ENCODE results near the gene UNC13B.

UNC13B gene

GRCh38 chr9:35280399-35280798 lies 118.6 kb downstream of the UNC13B start:
- peak; percentile 12 for DNase-seq

- no peak for DNase-seq
Observed at GRCh38 chr9:35285731-35286130, 123.9 kb downstream of the UNC13B start.

- no peak for DNase-seq
Observed at GRCh38 chr9:35286381-35286780, 124.6 kb downstream of the UNC13B start.

- no peak for DNase-seq
Observed at GRCh38 chr9:35287987-35288632, 126.3 kb downstream of the UNC13B start.

DNA sequence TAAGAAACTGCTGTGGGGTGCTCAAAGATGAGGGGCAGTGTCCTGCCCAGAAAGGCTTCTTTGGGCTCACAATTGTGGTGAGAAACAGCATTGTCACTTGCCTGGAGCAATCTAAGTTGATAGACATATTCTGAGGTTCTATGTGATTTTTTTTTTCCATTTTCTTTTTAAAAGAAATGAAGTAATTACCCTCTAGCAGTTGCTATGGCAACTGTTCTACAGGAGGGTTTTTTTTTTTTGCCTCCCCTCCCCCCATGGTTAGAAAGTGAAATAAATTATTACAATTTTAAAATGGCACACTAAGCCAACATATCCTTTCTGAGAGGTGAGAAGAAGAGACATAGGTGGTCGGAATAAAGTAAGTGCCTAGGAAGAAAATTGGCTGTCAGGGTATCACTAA lies 127.0 kb downstream of the UNC13B start:
- DNase-seq, result no peak

GRCh38 chr9:35293376-35293964 lies 131.7 kb downstream of the UNC13B start:
- no peak for DNase-seq

GRCh38 chr9:35294066-35294465 lies 132.3 kb downstream of the UNC13B start:
- DNase-seq, result no peak

DNA sequence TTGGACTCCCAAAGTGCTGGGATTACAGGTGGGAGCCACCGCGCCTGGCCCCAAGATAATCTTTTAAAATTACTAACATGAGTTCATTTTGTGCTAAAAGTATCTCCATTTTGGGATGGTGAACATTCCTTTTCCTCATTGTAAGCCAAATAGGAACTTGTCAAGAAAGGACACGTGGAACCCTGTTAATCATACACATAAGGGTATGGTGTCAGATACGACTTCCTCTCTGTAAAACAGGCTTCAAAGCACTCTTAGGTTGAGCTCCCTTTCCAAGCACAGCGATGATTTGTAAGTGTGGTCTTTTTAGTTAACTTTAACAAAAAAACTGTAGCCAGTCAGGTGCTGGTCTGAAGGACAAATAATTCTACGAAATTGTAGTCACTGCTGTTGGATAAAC lies 132.7 kb downstream of the UNC13B start:
- DNase-seq, result no peak

GRCh38 chr9:35295369-35296036 lies 133.7 kb downstream of the UNC13B start:
- DNase-seq, result no peak

DNA sequence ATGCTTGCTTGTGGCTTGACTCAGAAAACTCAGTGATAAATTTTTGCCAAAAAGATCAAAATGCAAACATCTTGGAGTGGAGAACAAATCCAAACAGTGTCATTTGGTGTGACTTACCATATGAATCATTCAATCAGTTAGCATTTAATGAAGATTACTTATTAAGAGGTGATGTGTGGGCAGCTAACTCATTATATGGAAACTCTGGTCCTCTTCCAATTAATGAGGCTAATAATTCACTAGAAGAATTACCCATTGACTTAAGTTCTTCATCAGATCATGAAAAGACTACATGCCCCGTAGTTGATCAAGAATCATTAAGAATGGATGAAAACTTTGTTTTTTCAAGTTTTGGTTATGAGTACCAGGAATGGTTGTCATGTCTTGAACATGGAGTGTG lies 141.8 kb downstream of the UNC13B start:
- no peak for DNase-seq

- DNase-seq, result no peak
Observed at GRCh38 chr9:35306283-35306682, 144.5 kb downstream of the UNC13B start.

DNA sequence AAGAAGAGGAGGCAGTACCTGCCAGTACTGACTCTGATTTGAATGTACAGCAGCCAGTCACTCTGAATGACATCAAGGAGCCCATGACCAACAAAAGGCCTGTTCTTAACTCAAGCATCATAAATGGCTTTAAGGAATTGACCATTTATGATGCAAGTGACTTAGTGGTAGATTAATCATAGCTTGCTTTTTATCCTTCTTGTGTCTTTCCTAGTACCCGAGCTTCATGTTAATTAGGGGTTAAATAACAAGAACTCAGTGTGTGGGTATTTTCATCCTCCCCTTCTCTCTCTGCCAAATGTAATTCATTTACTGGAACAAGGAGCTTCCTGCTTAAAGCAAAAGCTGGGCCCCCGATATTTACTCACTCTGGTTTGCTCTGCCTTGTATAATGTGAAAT lies 146.5 kb downstream of the UNC13B start:
- no peak for DNase-seq

DNA sequence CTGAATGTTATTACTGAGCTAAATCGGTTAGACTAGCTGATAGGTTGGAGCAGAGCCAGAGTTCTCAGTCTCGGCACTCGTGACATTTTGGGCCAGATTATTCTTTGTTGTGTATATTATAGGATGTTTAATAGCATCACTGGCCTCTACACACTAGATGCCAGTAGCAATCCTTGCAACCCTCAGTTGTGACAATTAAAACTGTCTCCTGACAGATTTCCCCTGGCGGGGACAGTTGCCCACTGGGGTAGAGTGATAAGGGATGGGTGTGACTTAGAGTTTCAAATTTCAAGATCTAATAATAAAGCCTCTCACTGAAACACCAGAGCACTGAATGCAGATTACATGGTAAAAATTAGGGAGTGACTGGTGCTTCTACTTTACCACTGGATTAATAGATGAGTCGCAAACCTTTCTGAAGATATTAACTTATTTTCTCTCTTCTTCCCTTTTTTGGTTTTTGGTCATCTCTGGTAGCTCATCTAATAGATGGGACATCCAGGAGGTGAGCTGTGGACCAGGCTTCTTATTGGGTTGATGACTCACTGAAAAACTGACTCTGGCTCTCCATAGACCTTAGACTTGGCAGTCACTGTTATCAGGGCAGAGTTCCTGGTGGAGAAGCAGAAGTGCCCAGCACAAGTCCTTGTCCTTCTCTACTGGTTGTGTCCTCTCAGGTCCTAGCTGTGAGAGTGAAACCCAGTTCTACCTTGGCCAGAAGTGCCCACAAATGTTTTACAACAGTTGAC lies 150.3 kb downstream of the UNC13B start:
- DNase-seq, result no peak

GRCh38 chr9:35313460-35313859 lies 151.7 kb downstream of the UNC13B start:
- DNase-seq, result no peak

GRCh38 chr9:35313916-35314315 lies 152.1 kb downstream of the UNC13B start:
- no peak for DNase-seq

GRCh38 chr9:35318741-35319140 lies 156.9 kb downstream of the UNC13B start:
- DNase-seq, result no peak

DNA sequence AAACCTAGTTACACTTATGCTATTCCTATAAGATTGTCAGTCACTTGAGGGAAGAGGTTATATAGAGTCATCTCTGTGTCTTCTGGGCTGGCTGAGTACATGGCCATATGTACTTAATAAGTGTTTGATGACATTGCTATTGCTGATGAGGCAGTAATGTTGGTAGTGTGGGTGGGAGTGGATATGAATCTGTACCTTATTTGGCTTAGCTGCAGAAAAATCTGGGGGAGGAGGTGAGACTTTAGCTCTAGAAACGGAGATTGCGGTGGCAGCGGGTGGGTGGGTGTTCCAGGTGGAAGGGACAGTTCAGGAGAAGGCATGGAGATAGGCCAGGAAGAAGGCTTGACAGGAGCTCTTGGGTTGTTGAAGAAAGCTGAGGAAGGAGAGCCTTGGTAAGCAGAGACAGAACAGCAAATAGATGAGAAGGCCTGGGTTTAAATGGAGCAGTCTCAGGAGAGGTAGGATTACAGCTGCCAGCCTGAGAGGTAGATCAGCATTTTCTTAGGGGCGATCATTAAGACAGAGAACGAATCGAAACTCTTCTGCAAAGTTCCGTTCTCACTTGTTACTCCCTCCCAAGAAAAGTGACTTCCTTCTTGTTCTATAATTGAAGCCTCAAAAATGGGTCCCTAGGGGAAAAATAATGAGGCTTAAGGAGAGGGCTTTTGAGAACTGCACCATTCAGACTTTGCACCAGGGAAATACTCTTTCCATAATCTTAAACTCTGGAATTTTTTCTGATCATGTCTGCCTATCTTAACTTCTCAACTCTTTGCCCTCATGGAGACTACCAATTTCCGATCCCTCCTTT lies 160.5 kb downstream of the UNC13B start:
- no peak for DNase-seq

GRCh38 chr9:35324966-35325365 lies 163.2 kb downstream of the UNC13B start:
- no peak for DNase-seq

- no peak for DNase-seq
Observed at GRCh38 chr9:35333551-35333950, 171.7 kb downstream of the UNC13B start.

- DNase-seq, result no peak
Observed at GRCh38 chr9:35335164-35335563, 173.4 kb downstream of the UNC13B start.

DNA sequence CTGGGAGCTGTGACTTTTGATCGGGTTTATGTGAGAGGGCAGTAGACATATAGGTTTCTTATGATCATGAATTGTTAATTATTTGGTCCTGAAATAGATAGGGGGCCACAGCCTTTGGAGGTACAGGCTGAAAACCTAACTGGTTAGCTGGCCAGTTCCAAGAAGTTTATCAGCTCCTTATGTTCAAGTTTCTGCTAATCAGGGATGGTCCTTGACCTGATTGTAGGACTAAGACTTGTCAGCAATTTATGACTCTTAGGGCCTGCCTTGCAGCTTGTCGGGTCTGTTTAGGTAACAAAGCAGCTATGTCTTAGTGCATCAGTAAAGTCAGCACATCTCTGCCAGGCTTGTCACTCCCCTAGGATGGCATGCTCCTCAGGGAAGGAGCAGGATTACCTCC lies 176.3 kb downstream of the UNC13B start:
- no peak for DNase-seq

DNA sequence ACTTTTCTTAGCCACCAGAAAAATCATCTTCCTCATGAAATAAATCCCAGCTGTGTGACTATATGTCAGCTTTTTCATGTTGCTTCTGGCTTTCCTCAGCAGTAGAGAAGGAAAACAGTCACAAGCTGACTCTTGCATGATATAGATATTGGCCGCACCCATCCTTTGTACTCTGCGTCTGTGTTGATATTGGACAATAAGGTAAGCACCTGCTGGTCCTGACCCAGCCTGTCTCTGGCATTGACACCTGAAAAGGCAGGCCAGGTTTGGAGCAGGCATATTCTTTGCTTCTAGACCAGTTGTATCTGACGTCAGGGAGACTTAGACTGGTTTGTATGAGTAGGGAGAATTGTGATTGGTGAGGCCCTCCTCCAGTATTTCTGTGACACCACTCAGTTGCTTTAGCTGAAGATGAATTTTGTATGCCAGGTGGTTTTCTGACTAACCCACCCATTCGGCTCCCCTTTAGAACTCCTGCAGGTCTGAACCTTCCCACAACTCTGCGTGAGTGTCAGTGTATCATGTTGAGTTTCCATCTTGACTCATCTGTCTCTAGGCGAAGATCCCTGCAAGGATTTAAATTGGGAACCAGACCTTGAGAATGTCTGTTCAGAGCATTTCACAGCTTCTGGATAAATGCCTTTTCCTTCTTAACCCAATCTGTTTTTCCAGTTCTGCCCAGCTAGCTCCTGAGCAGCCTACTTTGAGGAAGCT lies 176.9 kb downstream of the UNC13B start:
- DNase-seq, result no peak

All from NCI-H1105 treated with DMSO at 0.1 percent for 48 hours (cell line).